Panc1 (cell line): Measurements from ENCODE around the gene MAP3K12. TPM values are rescaled to one million over a fixed set of nuclear protein-coding genes. Genes with fewer than 3 reads are reported as not detected.

Source experiments
- ATAC-seq: fragments of 200-7000 bp; cut with Tn5 transposase; 2 replicates; pipeline ENCODE4 v1.9.1; 2020; ENCODE audit warnings: mild to moderate bottlenecking, moderate library complexity
- BruUV-seq: library from RNA; stranded (reverse); fragments of 400-500 nt; replicated peaks from 2 replicates; lab custom pipeline; 2021; lab: Mats Ljungman, UMichigan
- CTCF ChIA-PET: fragments of 300-600 bp; sonication (Branson Sonifier 250); formaldehyde crosslinking; loops from one replicate; lab custom pipeline; 2022; ENCODE audit warnings: antibody characterized with exemption; lab: Charles Lee
- POLR2A ChIA-PET: fragments of 300-600 bp; sonication (Branson Sonifier 250); formaldehyde crosslinking; loops from one replicate; lab custom pipeline; 2022; ENCODE audit warnings: antibody characterized with exemption; lab: Charles Lee
- DNase-seq: peaks from one replicate; pipeline ENCODE4 v3.0.0-alpha.2; 2010; ENCODE audit warnings: low read depth, low spot score
- H3K27ac ChIP-seq: 2 replicates; pipeline ENCODE4 v1.5.1; 2011; ENCODE audit warnings: mild to moderate bottlenecking, low read length, inconsistent platforms
- H3K27me3 ChIP-seq: fragments of 200-500 bp; sonication (Bioruptor generic); 2 replicates; pipeline ENCODE4 v1.6.0; 2014; ENCODE audit warnings: low read length, inconsistent platforms; ENCODE audit not compliant: control insufficient read depth, insufficient read depth
- H3K36me3 ChIP-seq: fragments of 200-500 bp; sonication (Bioruptor generic); 2 replicates; pipeline ENCODE4 v1.5.1; 2014; ENCODE audit warnings: inconsistent platforms, mild to moderate bottlenecking, low read length, moderate library complexity; ENCODE audit not compliant: control insufficient read depth, insufficient read depth
- H3K4me1 ChIP-seq: 2 replicates; pipeline ENCODE4 v1.5.1; 2011; ENCODE audit warnings: inconsistent platforms, mild to moderate bottlenecking, low read length, moderate library complexity; ENCODE audit not compliant: control insufficient read depth, insufficient read depth
- H3K4me3 ChIP-seq, 2 experiments: 2 replicates each; pipeline ENCODE4 v1.5.1; 2011 to 2012; ENCODE audit warnings: low read depth in 2 of 2, low read length in 2 of 2, mild to moderate bottlenecking in 2 of 2, inconsistent platforms in 1 of 2, moderate library complexity in 1 of 2
- H3K9me3 ChIP-seq: fragments of 200-500 bp; sonication (Bioruptor generic); 2 replicates; pipeline ENCODE4 v1.5.1; 2014; ENCODE audit warnings: low read depth, mild to moderate bottlenecking, inconsistent platforms, low read length, moderate library complexity; ENCODE audit not compliant: control insufficient read depth, insufficient read depth
- CTCF ChIP-seq: fragments of 450-650 bp; IDR thresholded peaks from 2 replicates; pipeline ENCODE4 v1.5.1; 2017; ENCODE audit warnings: mild to moderate bottlenecking
- POLR2AphosphoS5 ChIP-seq: IDR thresholded peaks from 2 replicates; pipeline ENCODE4 v1.6.1; 2012; ENCODE audit warnings: mild to moderate bottlenecking, low read depth, low read length, moderate library complexity
- SIN3A ChIP-seq: IDR thresholded peaks from 2 replicates; pipeline ENCODE4 v1.6.1; 2012; ENCODE audit warnings: low read depth, mild to moderate bottlenecking, low read length, moderate library complexity, borderline replicate concordance; ENCODE audit not compliant: insufficient read depth
- TCF7L2 ChIP-seq: IDR thresholded peaks from 2 replicates; pipeline ENCODE4 v1.6.1; 2011; ENCODE audit warnings: mild to moderate bottlenecking, low read depth, low read length, inconsistent platforms
- in situ Hi-C: cut with HindIII; loops from 2 replicates; pipeline ENCODE4 v1.10.0; 2016; ENCODE audit warnings: low sequenced_read_pairs, low pct_unique_long_range_greater_than_20kb
- intact Hi-C: fragments of 100-400 bp; cut with micrococcal nuclease; formaldehyde crosslinking; loops from one replicate; pipeline ENCODE4 v1.10.0; 2022; ENCODE audit not compliant: unreplicated experiment
- total RNA-seq: library from RNA; stranded (reverse); gene quantifications from one replicate; pipeline ENCODE4 v1.2.1, GENCODE V29; 2021; ENCODE audit not compliant: unreplicated experiment
- TF ChIP-seq, protein P1 (sequence below), 2 experiments: IDR thresholded peaks; 2 replicates each; pipeline ENCODE4 v1.6.1; 2011 to 2012; ENCODE audit warnings: low read depth in 2 of 2, control low read depth in 1 of 2, low read length in 1 of 2, mild to moderate bottlenecking in 1 of 2, moderate library complexity in 1 of 2; ENCODE audit not compliant: insufficient read depth in 1 of 2

The MAP3K12 gene
- total RNA-seq, 1 experiment from 2014 or later = 32.2 TPM

GRCh38 chr12:53532021-53532420 is 32.8 kb upstream of the MAP3K12 start:
- Histone ChIP-seq H3K36me3 (peaks cover 27% of the 10 kb centered on the region), H3K27me3 (no peaks in the 10 kb centered on the region), H3K4me1 (no peaks in the 10 kb centered on the region), H3K4me3 (no peak overlapping the region), H3K9me3 (no peaks in the 10 kb centered on the region), H3K27ac (no peak overlapping the region)
- no TSS peak for BruUV-seq
- no peak for DNase-seq
- TF ChIP-seq CTCF (no peak), POLR2AphosphoS5 (no peak), TCF7L2 (no peak)
- TF ChIP-seq, protein P1, sequence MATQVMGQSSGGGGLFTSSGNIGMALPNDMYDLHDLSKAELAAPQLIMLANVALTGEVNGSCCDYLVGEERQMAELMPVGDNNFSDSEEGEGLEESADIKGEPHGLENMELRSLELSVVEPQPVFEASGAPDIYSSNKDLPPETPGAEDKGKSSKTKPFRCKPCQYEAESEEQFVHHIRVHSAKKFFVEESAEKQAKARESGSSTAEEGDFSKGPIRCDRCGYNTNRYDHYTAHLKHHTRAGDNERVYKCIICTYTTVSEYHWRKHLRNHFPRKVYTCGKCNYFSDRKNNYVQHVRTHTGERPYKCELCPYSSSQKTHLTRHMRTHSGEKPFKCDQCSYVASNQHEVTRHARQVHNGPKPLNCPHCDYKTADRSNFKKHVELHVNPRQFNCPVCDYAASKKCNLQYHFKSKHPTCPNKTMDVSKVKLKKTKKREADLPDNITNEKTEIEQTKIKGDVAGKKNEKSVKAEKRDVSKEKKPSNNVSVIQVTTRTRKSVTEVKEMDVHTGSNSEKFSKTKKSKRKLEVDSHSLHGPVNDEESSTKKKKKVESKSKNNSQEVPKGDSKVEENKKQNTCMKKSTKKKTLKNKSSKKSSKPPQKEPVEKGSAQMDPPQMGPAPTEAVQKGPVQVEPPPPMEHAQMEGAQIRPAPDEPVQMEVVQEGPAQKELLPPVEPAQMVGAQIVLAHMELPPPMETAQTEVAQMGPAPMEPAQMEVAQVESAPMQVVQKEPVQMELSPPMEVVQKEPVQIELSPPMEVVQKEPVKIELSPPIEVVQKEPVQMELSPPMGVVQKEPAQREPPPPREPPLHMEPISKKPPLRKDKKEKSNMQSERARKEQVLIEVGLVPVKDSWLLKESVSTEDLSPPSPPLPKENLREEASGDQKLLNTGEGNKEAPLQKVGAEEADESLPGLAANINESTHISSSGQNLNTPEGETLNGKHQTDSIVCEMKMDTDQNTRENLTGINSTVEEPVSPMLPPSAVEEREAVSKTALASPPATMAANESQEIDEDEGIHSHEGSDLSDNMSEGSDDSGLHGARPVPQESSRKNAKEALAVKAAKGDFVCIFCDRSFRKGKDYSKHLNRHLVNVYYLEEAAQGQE (IDR thresholded peaks at IDR 0.05; ENCODE audit: insufficient read depth in 1 of 2, low read depth in 2 of 2, low read length in 1 of 2) = no peak
- in situ Hi-C loops = no loop called here
- ATAC-seq = no peak
- ChIA-PET POLR2A (no interaction called here), CTCF (no interaction called here)
- intact Hi-C loops = no loop called here

DNA sequence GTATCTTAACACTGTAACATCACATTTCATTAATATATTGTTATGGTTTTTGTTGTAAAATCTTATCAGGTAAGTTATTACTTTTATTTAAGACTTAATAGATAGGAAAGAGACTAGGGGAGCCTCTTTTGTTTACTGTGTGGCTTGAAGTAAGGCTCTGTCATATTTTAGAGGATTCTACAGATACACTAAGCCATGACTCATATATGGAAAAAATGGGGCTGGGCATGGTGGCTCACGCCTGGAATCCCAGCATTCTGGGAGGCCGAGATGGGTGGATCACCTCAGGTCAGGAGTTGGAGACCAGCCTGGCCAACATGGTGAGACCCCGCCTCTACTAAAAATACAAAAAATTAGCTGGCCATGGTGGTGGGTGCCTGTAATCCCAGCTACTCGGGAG is 31.7 kb upstream of the MAP3K12 start:
- Histone ChIP-seq H3K36me3 (peaks cover 29% of the 10 kb centered on the region), H3K27me3 (no peaks in the 10 kb centered on the region), H3K9me3 (no peaks in the 10 kb centered on the region), H3K27ac (no peak overlapping the region), H3K4me3 (no peak overlapping the region), H3K4me1 (no peaks in the 10 kb centered on the region)
- in situ Hi-C loops (no loop called here), intact Hi-C loops (no loop called here)
- ChIA-PET CTCF (no interaction called here), POLR2A (no interaction called here)
- DNase-seq (no peak), ATAC-seq (no peak)
- TF ChIP-seq SIN3A = no peak
- BruUV-seq = no TSS peak

DNA sequence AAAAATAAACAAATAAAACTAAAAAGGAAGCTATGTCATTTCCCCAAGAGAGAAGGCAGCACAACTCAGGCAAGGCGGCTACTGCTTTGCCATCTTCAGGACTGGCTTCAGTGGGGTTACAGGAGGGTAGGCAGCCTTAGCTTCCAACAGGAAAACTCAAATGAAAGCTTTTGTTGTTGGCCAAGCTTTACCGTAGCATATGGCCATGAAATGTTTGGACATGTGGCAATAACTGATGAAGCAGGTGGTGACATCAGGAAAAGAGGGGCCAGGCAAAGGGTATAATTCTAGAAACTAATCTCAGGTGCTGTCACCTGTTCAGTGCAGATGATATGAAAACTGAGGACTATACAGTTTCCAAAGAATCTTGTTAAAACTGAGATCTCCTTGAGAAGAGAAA is 30.8 kb upstream of the MAP3K12 start:
- peaks cover 25% of the 10 kb centered on the region for H3K36me3 ChIP-seq
- no peak for DNase-seq
- no peak for ATAC-seq
- ChIA-PET POLR2A (interaction anchor here (0.6 kb wide), 1 partner anchor 153 kb away, joined by 4 read pairs; no protein-coding TSS in a partner anchor), CTCF (no interaction called here)
- no peaks in the 10 kb centered on the region for H3K27me3 ChIP-seq
- no peaks in the 10 kb centered on the region for H3K4me1 ChIP-seq
- no TSS peak for BruUV-seq
- no peak overlapping the region for H3K4me3 ChIP-seq
- H3K9me3 ChIP-seq = no peaks in the 10 kb centered on the region
- intact Hi-C loops (no loop called here), in situ Hi-C loops (no loop called here)
- TF ChIP-seq POLR2AphosphoS5 = no peak
- no peak for TF ChIP-seq SIN3A
- no peak for TF ChIP-seq TCF7L2
- TF ChIP-seq, protein P1 (IDR thresholded peaks at IDR 0.05; ENCODE audit: insufficient read depth in 1 of 2, low read depth in 2 of 2, low read length in 1 of 2) = no peak
- no peak for TF ChIP-seq CTCF
- no peak overlapping the region for H3K27ac ChIP-seq
